SH-SY5Y (cell line): ENCODE measurements around the gene RGS9BP.

ENCODE experiments used
- GATA2 ChIP-seq: IDR thresholded peaks from 2 replicates; pipeline ENCODE4 v1.6.1; 2011; ENCODE audit warnings: mild to moderate bottlenecking, low read depth, low read length
- GATA3 ChIP-seq: IDR thresholded peaks from 2 replicates; pipeline ENCODE4 v1.6.1; 2011; ENCODE audit warnings: low read depth, mild to moderate bottlenecking, low read length, moderate library complexity

GRCh38 chr19:32674931-32675719 is 523 bp upstream of the RGS9BP start, which contains the start of gene ANKRD27:
- TF ChIP-seq GATA3 (no peak), GATA2 (no peak)
